Ishikawa (cell line): ENCODE results near the gene GDF9.

Source experiments
- CEBPB ChIP-seq: IDR thresholded peaks from 2 replicates; pipeline ENCODE4 v1.6.1; 2012
- CREB1 ChIP-seq: IDR thresholded peaks from 2 replicates; pipeline ENCODE4 v1.6.1; 2012; ENCODE audit warnings: low read depth
- EGR1 ChIP-seq: IDR thresholded peaks from 2 replicates; pipeline ENCODE4 v1.6.1; 2012
- EP300 ChIP-seq: IDR thresholded peaks from 2 replicates; pipeline ENCODE4 v1.6.1; 2012; ENCODE audit warnings: borderline replicate concordance
- FOXM1 ChIP-seq: IDR thresholded peaks from 2 replicates; pipeline ENCODE4 v1.6.1; 2012; ENCODE audit warnings: low read depth, borderline replicate concordance
- NFIC ChIP-seq: IDR thresholded peaks from 2 replicates; pipeline ENCODE4 v1.6.1; 2012
- RAD21 ChIP-seq: IDR thresholded peaks from 2 replicates; pipeline ENCODE4 v1.6.1; 2012; ENCODE audit warnings: low read depth
- TAF1 ChIP-seq: IDR thresholded peaks from 2 replicates; pipeline ENCODE4 v1.6.1; 2012; ENCODE audit warnings: low read depth, mild to moderate bottlenecking
- TCF12 ChIP-seq: IDR thresholded peaks from 2 replicates; pipeline ENCODE4 v1.6.1; 2012; ENCODE audit warnings: low read depth
- TEAD4 ChIP-seq: IDR thresholded peaks from 2 replicates; pipeline ENCODE4 v1.6.1; 2012
- YY1 ChIP-seq: IDR thresholded peaks from 2 replicates; pipeline ENCODE4 v1.6.1; 2012; ENCODE audit warnings: low read depth
- ZBTB7A ChIP-seq: IDR thresholded peaks from 2 replicates; pipeline ENCODE4 v1.6.1; 2012; ENCODE audit warnings: low read depth
- TF ChIP-seq, protein P1 (sequence below): IDR thresholded peaks from 2 replicates; pipeline ENCODE4 v1.6.1; 2012; ENCODE audit warnings: low read depth, mild to moderate bottlenecking
- TF ChIP-seq, protein P2 (sequence below): IDR thresholded peaks from 2 replicates; pipeline ENCODE4 v1.6.1; 2012
- TF ChIP-seq, protein P3 (sequence below): IDR thresholded peaks from 2 replicates; pipeline ENCODE4 v1.6.1; 2012

GDF9 gene

DNA sequence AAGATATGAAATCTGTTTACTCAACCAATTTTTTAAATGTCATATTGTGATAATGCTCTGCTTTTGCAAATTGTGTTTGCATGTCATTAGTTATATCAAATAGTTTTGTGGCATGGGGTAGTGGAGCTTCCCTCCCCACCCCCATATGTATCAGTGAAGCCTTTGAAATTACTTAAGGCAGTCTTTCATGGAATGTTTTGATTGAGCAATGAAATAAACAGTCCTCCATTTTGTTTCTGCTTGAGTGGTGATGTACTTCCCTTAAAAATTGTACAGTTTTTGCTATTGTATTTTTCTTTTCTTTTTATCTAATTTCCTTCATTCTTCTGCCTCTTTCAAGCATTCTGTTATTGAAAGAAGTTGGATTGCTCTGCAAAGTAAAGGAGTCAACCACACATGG, 49.7 kb downstream of the GDF9 start:
- TF ChIP-seq CEBPB (0 out of 2 replicates have a peak, but pooled peaks have one; percentile 35), RAD21 (no peak)

DNA sequence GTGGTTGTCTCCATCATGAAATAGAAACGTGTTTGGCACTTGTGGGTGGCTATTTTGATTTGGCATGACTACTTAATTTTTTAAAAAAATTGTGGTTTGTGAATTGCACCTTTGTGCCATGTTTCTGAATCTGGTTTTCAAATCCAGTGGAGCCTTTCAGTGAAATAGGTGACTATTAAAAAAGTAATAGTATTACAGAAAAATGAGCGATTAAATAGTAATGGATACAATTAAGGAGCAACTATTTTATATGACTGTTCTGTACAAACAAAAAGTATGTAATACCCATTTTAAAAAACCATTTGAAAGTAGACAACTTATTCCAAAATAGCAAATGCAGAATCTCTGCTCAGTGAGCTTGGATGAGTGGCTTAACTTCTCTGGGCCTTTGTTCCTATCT, 50.2 kb downstream of the GDF9 start:
- TF ChIP-seq RAD21 (no peak), TAF1 (no peak), NFIC (no peak), TCF12 (no peak), FOXM1 (no peak), EP300 (no peak), YY1 (no peak), CREB1 (no peak), TEAD4 (no peak)
- TF ChIP-seq, protein P1, sequence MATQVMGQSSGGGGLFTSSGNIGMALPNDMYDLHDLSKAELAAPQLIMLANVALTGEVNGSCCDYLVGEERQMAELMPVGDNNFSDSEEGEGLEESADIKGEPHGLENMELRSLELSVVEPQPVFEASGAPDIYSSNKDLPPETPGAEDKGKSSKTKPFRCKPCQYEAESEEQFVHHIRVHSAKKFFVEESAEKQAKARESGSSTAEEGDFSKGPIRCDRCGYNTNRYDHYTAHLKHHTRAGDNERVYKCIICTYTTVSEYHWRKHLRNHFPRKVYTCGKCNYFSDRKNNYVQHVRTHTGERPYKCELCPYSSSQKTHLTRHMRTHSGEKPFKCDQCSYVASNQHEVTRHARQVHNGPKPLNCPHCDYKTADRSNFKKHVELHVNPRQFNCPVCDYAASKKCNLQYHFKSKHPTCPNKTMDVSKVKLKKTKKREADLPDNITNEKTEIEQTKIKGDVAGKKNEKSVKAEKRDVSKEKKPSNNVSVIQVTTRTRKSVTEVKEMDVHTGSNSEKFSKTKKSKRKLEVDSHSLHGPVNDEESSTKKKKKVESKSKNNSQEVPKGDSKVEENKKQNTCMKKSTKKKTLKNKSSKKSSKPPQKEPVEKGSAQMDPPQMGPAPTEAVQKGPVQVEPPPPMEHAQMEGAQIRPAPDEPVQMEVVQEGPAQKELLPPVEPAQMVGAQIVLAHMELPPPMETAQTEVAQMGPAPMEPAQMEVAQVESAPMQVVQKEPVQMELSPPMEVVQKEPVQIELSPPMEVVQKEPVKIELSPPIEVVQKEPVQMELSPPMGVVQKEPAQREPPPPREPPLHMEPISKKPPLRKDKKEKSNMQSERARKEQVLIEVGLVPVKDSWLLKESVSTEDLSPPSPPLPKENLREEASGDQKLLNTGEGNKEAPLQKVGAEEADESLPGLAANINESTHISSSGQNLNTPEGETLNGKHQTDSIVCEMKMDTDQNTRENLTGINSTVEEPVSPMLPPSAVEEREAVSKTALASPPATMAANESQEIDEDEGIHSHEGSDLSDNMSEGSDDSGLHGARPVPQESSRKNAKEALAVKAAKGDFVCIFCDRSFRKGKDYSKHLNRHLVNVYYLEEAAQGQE = no peak
- TF ChIP-seq, protein P2, sequence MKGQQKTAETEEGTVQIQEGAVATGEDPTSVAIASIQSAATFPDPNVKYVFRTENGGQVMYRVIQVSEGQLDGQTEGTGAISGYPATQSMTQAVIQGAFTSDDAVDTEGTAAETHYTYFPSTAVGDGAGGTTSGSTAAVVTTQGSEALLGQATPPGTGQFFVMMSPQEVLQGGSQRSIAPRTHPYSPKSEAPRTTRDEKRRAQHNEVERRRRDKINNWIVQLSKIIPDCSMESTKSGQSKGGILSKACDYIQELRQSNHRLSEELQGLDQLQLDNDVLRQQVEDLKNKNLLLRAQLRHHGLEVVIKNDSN = no peak

DNA sequence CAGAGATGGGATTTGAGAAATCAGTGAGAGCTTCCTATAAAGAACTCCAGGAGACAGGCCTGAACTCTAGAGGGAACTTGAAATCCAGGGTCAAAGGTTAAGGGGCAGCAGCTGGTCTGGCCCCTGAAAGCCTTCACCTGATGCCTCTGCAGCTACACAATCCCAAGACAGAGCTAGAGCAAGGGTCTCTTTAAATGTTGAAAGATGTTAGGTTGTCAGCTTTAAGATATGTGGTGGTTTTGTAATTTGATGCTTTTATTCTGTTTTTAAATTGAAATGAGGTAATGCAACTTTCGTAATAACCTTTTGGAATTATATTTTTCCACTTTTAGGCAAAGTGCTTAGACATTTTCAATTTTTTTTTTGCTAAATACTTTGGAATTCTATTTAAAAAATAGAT, 50.8 kb downstream of the GDF9 start:
- TF ChIP-seq TCF12 (no peak), TAF1 (no peak), CEBPB (no peak)

DNA sequence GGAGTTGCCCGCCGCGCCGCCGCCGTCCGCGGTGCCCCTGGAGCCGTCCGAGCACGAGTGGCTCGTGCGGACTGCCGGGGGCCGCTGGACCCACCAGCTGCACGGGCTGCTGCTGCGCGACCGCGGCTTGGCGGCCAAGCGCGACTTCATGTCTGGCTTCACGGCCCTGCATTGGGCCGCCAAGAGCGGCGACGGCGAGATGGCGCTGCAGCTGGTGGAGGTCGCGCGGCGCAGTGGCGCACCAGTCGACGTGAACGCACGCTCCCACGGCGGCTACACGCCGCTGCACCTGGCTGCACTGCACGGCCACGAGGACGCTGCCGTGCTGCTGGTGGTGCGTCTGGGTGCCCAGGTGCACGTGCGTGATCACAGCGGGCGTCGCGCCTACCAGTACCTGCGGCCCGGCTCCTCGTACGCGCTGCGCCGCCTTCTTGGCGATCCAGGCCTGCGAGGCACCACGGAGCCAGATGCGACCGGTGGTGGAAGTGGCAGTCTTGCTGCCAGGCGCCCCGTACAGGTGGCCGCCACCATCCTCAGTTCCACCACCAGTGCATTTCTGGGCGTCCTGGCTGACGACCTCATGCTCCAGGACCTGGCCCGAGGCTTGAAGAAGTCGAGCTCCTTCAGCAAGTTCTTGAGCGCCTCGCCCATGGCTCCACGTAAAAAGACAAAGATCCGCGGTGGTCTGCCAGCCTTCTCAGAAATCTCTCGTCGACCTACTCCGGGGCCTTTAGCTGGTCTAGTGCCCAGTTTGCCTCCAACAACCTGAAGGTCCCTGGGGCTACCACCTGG, 51.6 kb downstream of the GDF9 start:
- no peak for TF ChIP-seq FOXM1
- TF ChIP-seq EP300 = no peak
- TF ChIP-seq NFIC = no peak
- TF ChIP-seq, protein P3, sequence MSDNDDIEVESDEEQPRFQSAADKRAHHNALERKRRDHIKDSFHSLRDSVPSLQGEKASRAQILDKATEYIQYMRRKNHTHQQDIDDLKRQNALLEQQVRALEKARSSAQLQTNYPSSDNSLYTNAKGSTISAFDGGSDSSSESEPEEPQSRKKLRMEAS = no peak
- no peak for TF ChIP-seq TCF12
- no peak for TF ChIP-seq RAD21
- TF ChIP-seq ZBTB7A = no peak
- no peak for TF ChIP-seq CEBPB
- TF ChIP-seq EGR1 = no peak

DNA sequence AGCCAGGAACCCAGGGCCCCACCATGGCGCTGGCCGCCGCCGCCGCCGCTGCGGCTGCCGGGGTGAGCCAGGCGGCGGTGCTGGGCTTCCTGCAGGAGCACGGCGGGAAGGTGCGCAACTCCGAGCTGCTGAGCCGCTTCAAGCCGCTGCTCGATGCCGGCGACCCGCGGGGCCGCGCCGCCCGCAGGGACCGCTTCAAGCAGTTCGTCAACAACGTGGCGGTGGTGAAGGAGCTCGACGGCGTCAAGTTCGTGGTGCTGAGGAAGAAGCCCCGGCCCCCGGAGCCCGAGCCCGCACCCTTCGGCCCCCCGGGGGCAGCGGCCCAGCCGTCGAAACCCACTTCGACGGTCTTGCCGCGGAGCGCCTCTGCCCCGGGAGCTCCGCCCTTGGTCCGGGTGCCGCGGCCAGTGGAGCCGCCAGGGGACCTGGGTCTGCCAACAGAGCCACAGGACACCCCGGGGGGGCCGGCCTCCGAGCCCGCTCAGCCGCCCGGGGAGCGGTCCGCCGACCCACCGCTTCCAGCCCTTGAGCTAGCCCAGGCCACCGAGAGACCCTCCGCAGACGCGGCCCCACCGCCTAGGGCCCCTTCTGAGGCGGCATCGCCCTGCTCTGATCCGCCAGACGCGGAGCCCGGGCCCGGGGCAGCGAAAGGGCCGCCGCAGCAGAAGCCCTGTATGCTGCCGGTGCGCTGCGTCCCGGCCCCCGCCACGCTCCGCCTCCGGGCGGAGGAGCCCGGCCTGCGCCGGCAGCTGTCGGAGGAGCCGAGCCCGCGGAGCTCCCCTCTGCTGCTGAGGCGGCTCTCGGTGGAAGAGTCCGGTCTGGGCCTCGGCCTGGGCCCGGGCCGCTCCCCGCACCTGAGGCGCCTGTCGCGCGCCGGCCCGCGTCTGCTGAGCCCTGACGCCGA, 52.4 kb downstream of the GDF9 start:
- no peak for TF ChIP-seq FOXM1
- TF ChIP-seq, protein P1 = no peak
- TF ChIP-seq, protein P3 = peak; percentile 82

DNA sequence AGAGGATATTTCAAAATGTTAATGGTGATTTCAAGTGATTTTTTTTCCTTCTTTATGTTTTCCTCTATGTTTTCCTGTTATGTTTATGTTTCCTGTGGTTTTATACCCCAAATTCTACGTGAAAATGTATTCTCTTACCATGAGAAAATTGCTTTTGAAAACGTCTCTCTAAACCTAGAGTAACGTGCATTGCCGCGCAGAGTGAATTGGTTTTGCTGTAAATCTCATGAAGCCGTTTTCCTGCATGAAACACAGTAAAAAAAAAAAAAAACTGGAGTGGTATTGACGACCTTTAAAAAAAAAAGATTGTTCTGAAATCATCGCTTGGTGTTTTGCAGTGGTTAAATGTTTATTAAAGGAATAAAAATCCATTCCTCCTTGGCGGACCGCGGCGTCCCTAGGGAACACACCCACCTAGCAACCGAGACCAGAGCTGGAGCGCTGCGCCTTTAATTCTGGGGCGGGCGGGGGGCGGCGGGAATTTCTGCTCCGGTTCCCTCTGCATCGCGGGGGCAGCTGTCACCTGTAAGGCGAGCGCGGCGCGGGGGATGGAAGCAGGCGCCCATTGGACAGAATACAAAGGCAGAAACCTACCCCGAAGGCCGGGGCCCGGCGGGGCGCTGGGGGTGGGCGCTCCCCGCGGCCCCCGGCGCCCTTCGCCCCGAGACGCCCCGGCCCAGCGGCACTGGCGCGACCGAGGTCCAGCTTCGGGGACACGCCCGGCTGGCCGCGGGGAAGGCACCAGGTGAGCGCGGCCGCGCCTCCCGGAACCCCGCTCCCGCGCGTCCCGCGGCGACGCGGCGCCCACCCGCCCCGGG, 53.3 kb downstream of the GDF9 start, which contains the start of gene SOWAHA:
Gene SOWAHA (plus strand): TSS at position 522 of the 818 bp plus-strand sequence. CDS start 320 bp downstream, outside the sequence.
- TF ChIP-seq CREB1 = no peak
- TF ChIP-seq TCF12 = peak; percentile 29; the same call in 1 of the 2 replicates
- TF ChIP-seq TEAD4 = no peak
- peak; percentile 63 for TF ChIP-seq EGR1
- peak; percentile 68 for TF ChIP-seq ZBTB7A
- TF ChIP-seq, protein P3 = peak; percentile 31; the same call in 1 of the 2 replicates
